SK-N-SH treated with all-trans-retinoic acid at 6 μM for 48 hours (cell line): ENCODE data around the gene CSF2.
"Not testable (repeated sequence)": the region's sequence is repeated elsewhere in the genome, so short reads cannot be mapped to it uniquely, and the experiment has no call there.

Experiments used
- ATAC-seq: fragments of 200-7000 bp; cut with Tn5 transposase; 3 replicates; pipeline ENCODE4 v1.9.1; 2020; ENCODE audit warnings: mild to moderate bottlenecking, moderate library complexity
- BACH2 ChIP-seq: fragments of 250-450 bp; sonication (Bioruptor Pico); IDR thresholded peaks from 2 replicates; pipeline ENCODE4 v1.9.0; 2021; ENCODE audit warnings: mild to moderate bottlenecking, borderline replicate concordance
- CSDC2 ChIP-seq: fragments of 250-450 bp; sonication (Bioruptor Pico); IDR thresholded peaks from 2 replicates; pipeline ENCODE4 v1.5.0; 2020; ENCODE audit warnings: mild to moderate bottlenecking, moderate library complexity
- GLIS3 ChIP-seq: fragments of 250-450 bp; sonication (Bioruptor Pico); IDR thresholded peaks from 2 replicates; pipeline ENCODE4 v1.5.0; 2020; ENCODE audit warnings: mild to moderate bottlenecking, moderate library complexity
- OSR1 ChIP-seq: fragments of 250-450 bp; sonication (Bioruptor Pico); IDR thresholded peaks from 2 replicates; pipeline ENCODE4 v1.8.0; 2022; ENCODE audit warnings: moderate library complexity, mild to moderate bottlenecking, inconsistent platforms
- RARB ChIP-seq: fragments of 250-450 bp; sonication (Bioruptor Pico); IDR thresholded peaks from 2 replicates; pipeline ENCODE4 v1.8.0; 2021; ENCODE audit warnings: mild to moderate bottlenecking, moderate library complexity
- SNAI2 ChIP-seq: fragments of 250-450 bp; sonication (Bioruptor Pico); IDR thresholded peaks from 2 replicates; pipeline ENCODE4 v1.5.0; 2020; ENCODE audit warnings: mild to moderate bottlenecking, moderate library complexity
- TCF4 ChIP-seq: fragments of 250-450 bp; sonication (Bioruptor Pico); IDR thresholded peaks from 2 replicates; pipeline ENCODE4 v1.8.0; 2021; ENCODE audit warnings: mild to moderate bottlenecking, moderate library complexity, borderline replicate concordance
- TOX ChIP-seq: fragments of 250-450 bp; sonication (Bioruptor Pico); IDR thresholded peaks from 2 replicates; pipeline ENCODE4 v1.8.0; 2021; ENCODE audit warnings: mild to moderate bottlenecking, moderate library complexity, borderline replicate concordance
- ZC3H10 ChIP-seq: fragments of 250-450 bp; sonication (Bioruptor Pico); IDR thresholded peaks from 2 replicates; pipeline ENCODE4 v1.5.1; 2021; ENCODE audit warnings: mild to moderate bottlenecking, moderate library complexity
- ZFP30 ChIP-seq: fragments of 450-650 bp; formaldehyde crosslinking; IDR thresholded peaks from 2 replicates; pipeline ENCODE4 v1.5.0; 2022; ENCODE audit warnings: mild to moderate bottlenecking, moderate library complexity
- ZNF70 ChIP-seq: fragments of 450-650 bp; formaldehyde crosslinking; IDR thresholded peaks from 2 replicates; pipeline ENCODE4 v1.5.0; 2020; ENCODE audit warnings: mild to moderate bottlenecking, moderate library complexity
- TF ChIP-seq, protein P1 (sequence below): fragments of 250-450 bp; sonication (Bioruptor Pico); IDR thresholded peaks from 2 replicates; pipeline ENCODE4 v1.8.0; 2021; ENCODE audit warnings: low read depth, mild to moderate bottlenecking, moderate library complexity, borderline replicate concordance
- TF ChIP-seq, protein P2 (sequence below): fragments of 250-450 bp; sonication (Bioruptor Pico); IDR thresholded peaks from 2 replicates; pipeline ENCODE4 v1.5.1; 2020; ENCODE audit warnings: low read depth, mild to moderate bottlenecking, moderate library complexity
- TF ChIP-seq, protein P3 (sequence below): fragments of 250-450 bp; sonication (Bioruptor Pico); IDR thresholded peaks from 2 replicates; pipeline ENCODE4 v1.8.0; 2020; ENCODE audit warnings: mild to moderate bottlenecking, moderate library complexity, borderline replicate concordance

Gene CSF2

DNA sequence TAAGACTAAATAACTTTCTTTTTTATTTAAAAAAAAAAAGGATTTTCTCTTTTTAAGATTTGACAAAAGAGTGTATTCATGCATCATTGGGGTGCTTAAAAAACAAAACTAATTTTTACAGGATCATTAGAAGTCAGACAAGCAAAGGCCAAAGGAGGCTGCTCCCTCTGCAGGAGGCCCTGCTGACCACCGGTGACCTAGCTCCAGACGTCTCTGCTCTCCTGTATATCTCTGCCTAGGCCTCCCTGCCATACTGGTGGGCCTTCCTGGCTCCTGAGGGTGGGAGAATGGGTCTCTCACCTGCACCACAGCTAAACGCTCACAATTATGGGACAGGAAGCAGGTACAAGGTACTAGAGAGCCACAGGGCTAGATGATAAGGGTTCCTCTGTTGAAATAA is 36.6 kb downstream of the CSF2 start:
- ATAC-seq, result no peak
- TF ChIP-seq BACH2 (CRISPR knock-in tag), result no peak
- TF ChIP-seq CSDC2 (CRISPR knock-in tag), result no peak
- TF ChIP-seq, protein P1, sequence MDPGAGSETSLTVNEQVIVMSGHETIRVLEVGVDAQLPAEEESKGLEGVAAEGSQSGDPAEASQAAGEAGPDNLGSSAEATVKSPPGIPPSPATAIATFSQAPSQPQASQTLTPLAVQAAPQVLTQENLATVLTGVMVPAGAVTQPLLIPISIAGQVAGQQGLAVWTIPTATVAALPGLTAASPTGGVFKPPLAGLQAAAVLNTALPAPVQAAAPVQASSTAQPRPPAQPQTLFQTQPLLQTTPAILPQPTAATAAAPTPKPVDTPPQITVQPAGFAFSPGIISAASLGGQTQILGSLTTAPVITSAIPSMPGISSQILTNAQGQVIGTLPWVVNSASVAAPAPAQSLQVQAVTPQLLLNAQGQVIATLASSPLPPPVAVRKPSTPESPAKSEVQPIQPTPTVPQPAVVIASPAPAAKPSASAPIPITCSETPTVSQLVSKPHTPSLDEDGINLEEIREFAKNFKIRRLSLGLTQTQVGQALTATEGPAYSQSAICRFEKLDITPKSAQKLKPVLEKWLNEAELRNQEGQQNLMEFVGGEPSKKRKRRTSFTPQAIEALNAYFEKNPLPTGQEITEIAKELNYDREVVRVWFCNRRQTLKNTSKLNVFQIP (CRISPR knock-in tag), result no peak
- no peak for TF ChIP-seq GLIS3 (CRISPR knock-in tag)
- TF ChIP-seq, all 23 proteins: peak for 0

DNA sequence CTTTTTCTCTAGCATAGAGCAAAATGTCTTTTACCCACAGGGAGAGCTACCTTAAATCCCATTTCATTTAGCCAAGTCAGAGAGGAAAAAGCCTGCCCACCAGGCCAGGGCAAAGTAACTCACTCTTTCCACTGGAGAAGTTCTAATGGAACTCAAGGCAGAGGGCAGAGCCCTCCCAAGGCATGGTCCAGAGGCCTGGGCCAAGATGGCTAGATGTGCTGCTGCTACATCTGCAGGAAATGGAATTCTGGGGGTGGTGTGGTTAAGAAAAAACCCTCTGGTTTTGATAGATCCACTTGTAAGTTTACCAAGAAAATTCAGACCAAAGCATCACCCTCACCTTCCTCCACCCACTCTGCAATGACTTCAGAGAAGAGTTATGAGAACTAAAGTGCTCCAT is 37.3 kb downstream of the CSF2 start:
- ATAC-seq, result no peak
- TF ChIP-seq TCF4 (CRISPR knock-in tag) (no peak), ZFP30 (CRISPR knock-in tag) (no peak), TOX (no peak)

DNA sequence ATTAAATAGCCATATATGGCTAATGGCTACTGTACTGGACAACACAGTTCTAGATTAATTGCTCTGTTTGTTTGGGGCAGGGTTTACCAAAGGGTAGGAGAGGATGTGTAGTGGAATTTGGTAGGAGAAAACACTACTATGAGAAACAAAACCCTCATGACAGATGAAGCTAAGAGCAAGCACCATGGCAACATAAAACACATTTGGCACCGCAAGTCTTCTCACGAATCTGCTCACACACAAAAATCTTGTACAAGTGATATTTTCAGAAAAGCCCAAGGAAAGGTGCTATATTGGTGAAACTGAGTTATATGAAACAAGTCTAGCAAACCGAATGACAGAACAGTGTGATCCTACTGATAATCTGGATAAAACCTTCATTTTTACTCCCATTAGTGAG is 38.5 kb downstream of the CSF2 start:
- no peak for ATAC-seq
- TF ChIP-seq, protein P2, sequence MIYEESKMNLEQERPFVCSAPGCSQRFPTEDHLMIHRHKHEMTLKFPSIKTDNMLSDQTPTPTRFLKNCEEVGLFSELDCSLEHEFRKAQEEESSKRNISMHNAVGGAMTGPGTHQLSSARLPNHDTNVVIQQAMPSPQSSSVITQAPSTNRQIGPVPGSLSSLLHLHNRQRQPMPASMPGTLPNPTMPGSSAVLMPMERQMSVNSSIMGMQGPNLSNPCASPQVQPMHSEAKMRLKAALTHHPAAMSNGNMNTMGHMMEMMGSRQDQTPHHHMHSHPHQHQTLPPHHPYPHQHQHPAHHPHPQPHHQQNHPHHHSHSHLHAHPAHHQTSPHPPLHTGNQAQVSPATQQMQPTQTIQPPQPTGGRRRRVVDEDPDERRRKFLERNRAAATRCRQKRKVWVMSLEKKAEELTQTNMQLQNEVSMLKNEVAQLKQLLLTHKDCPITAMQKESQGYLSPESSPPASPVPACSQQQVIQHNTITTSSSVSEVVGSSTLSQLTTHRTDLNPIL (CRISPR knock-in tag), result no peak

DNA sequence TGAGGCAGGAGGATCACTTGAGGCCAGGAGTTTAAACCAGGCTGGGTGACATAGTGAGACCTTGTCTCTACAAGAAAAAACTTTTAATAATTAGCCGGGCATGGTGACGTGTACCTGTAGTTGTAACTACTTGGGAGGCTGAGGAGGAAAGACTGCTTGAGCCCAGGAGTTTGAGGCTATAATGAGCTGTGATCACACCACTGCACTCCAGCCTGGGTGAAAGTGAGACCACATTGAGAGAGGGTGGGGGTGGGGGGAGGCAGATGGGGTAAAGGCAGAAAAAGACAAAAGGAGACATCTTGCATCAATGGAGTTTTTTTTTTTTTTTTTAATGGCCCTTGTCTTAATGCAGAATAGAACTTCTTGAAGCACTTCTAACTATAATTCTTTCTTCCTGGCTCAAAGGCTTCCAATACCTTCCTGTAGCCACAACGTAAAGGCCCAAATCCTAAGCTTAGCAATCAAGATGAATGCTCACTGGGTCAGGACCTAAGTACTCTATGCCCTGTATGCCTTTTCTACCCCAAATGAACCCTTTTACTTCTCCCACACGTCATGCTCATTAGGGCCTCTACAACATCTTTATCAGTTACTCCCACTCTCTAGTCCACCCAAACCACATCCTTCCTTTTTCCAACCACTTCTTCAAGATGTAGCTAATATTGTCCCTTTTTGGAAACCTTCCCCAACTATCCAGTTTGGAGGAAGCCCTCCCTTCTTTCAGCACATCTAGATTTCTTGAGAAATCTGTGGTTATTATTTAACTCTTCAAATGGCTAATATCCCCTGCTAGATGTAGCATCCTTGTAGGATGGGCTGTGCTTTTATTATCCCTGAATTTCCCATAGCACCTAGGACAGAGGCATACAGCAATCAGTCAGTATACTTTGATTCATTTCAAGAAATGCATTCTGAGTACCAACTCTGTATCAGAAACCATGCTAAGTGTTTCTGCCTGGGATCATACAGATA is 40.8 kb downstream of the CSF2 start:
- ATAC-seq, result no peak

DNA sequence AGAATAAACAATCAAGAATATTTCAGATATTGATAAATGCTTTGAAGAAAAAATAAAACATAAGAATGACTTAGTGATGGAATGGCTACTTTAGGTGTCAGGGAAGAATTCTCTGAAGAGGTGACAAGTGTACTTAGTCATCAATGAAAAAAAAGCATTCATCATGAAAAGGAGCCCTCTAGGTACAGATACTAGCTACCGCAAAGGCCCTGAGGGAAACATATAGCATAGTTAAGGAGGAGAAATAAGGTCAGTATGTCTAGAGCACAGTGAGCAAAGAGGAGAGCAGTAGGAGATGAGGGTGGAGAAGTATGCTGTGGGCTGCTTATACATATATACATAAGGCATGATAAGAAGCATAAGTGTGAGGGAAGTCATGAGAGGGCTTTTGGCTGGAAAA is 41.8 kb downstream of the CSF2 start:
- TF ChIP-seq BACH2 (CRISPR knock-in tag), result no peak
- TF ChIP-seq GLIS3 (CRISPR knock-in tag), result no peak
- no peak for TF ChIP-seq SNAI2 (CRISPR knock-in tag)
- no peak for TF ChIP-seq TOX
- TF ChIP-seq, protein P3, sequence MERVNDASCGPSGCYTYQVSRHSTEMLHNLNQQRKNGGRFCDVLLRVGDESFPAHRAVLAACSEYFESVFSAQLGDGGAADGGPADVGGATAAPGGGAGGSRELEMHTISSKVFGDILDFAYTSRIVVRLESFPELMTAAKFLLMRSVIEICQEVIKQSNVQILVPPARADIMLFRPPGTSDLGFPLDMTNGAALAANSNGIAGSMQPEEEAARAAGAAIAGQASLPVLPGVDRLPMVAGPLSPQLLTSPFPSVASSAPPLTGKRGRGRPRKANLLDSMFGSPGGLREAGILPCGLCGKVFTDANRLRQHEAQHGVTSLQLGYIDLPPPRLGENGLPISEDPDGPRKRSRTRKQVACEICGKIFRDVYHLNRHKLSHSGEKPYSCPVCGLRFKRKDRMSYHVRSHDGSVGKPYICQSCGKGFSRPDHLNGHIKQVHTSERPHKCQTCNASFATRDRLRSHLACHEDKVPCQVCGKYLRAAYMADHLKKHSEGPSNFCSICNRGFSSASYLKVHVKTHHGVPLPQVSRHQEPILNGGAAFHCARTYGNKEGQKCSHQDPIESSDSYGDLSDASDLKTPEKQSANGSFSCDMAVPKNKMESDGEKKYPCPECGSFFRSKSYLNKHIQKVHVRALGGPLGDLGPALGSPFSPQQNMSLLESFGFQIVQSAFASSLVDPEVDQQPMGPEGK (CRISPR knock-in tag), result no peak
- TF ChIP-seq ZNF70 (CRISPR knock-in tag), result no peak
- TF ChIP-seq, protein P1 (CRISPR knock-in tag), result no peak
- ATAC-seq, result no peak

More for the DNA sequence above, 40.8 kb downstream of the CSF2 start:
- TF ChIP-seq RARB (CRISPR knock-in tag) (no peak), ZC3H10 (CRISPR knock-in tag) (no peak), OSR1 (CRISPR knock-in tag) (no peak), CSDC2 (CRISPR knock-in tag) (no peak)
- TF ChIP-seq, protein P3 (CRISPR knock-in tag), result no peak

DNA sequence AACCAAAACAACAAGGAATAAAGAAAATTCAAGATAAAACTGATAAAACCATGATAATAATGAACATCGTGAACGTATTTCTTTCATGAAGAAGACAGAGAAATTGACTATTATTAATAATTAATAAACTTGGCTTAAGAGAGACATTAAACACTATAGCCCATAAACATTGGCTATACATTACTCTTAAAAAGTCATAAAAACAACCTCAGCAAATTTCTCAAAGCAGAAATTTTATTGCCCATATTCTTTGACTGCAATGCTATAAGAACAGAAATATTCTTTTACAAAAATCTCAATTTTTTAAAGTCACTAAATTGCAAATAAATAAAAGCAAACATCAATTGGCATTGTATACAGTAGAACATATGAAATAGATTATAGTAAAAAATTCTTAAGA is 42.5 kb downstream of the CSF2 start:
- no peak for TF ChIP-seq TCF4 (CRISPR knock-in tag)
- TF ChIP-seq, protein P2 (CRISPR knock-in tag), result no peak
- ATAC-seq, result no peak

DNA sequence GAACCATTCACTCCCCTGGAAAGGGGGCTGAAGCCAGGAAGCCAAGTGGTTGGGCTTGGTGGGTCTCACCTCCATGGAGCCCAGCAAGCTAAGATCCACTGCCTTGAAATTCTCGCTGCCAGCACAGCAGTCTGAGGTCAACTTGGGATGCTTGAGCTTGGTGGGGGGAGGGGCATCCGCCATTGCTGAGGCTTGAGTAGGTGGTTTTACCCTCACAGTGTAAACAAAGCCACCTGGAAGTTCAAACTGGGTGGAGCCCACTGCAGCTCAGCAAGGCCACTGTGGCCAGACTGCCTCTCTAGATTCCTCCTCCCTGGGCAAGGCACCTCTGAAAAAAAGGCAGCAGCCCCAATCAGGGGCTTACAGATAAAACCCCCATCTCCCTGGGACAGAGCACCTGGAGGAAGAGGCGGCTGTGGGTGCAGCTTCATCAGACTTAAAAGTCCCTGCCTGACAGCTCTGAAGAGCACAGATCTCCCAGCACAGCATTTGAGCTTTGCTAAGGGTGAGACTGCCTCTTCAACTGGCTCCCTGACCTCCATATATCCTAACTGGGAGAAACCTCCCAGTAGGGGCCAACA is 43.4 kb downstream of the CSF2 start:
- not testable (repeated sequence) for ATAC-seq

DNA sequence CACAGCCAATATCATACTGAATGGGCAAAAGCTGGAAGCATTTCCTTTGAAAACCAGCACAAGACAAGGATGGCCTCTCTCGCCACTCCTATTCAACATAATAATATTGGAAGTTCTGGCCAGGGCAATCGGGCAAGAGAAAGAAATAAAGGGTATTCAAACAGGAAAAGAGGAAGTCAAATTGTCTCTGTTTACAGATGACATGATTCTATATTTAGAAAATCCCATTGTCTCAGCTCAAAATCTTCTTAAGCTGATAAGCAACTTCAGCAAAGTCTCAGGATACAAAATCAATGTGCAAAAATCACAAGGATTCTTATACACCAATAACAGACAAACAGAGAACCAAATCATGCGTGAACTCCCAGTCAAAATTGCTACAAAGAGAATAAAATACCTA is 47.1 kb downstream of the CSF2 start:
- not testable (repeated sequence) for ATAC-seq

DNA sequence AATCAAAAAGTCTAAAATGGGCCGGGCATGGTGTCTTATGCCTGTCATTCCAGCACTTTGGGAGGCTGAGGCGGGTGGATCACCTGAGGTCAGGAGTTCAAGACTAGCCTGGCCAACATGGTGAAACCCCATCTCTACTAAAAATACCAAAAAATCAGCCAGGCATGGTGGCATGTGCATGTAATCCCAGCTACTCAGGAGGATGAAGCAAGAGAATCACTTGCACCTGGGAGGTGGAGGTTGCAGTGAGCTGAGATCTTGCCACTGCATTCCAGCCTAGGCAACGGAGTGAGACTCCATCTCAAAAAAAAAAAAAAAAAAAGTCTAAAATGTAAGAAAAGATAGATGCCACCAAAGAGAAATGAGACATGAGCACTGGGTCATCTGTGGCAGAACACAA is 49.4 kb downstream of the CSF2 start:
- not testable (repeated sequence) for ATAC-seq

DNA sequence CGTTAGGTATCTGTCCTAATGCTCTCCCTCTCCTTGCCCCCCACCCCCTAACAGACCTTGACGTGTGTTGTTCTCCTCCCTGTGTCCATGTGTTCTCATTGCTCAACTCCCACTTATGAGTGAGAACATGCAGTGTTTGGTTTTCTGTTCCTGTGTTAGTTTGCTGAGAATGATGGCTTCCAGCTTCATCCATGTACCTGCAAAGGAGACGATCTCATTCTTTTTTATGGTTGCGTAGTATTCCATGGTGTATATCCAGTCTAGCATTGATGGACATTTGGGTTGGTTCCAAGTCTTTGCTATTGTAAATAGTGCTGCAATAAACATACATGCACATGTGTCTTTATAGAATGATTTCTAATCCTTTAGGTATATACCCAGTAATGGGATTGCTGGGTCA is 50.0 kb downstream of the CSF2 start:
- not testable (repeated sequence) for ATAC-seq
